KMS-11 (cell line): ENCODE results near the gene SNX17.
"Not testable (repeated sequence)": the region's sequence is repeated elsewhere in the genome, so short reads cannot be mapped to it uniquely, and the experiment has no call there.

Experiments used
- H2AFZ ChIP-seq: fragments of 200-600 bp; sonication (generic); 2 replicates; pipeline ENCODE4 v1.6.1; 2016; ENCODE audit warnings: antibody characterized with exemption, mixed run types, low read depth
- H3K27ac ChIP-seq: fragments of 200-600 bp; sonication (generic); 2 replicates; pipeline ENCODE4 v1.6.1; 2016; ENCODE audit warnings: mild to moderate bottlenecking, mixed run types
- H3K27me3 ChIP-seq: fragments of 200-600 bp; sonication (generic); 2 replicates; pipeline ENCODE4 v1.6.1; 2017; ENCODE audit warnings: mild to moderate bottlenecking, low read depth, mixed run types, moderate library complexity; ENCODE audit not compliant: insufficient read depth
- H3K36me3 ChIP-seq: fragments of 200-600 bp; sonication (generic); 2 replicates; pipeline ENCODE4 v1.6.1; 2017; ENCODE audit warnings: mild to moderate bottlenecking, mixed run types; ENCODE audit not compliant: insufficient read depth
- H3K4me1 ChIP-seq: fragments of 200-600 bp; sonication (generic); 2 replicates; pipeline ENCODE4 v1.6.1; 2016; ENCODE audit warnings: mild to moderate bottlenecking, low read depth, mixed run types; ENCODE audit not compliant: poor library complexity, severe bottlenecking
- H3K4me2 ChIP-seq: fragments of 200-600 bp; sonication (generic); 2 replicates; pipeline ENCODE4 v1.7.0; 2016; ENCODE audit warnings: mild to moderate bottlenecking, mixed run types
- H3K4me3 ChIP-seq: fragments of 200-600 bp; sonication (generic); IDR thresholded peaks from 2 replicates; pipeline ENCODE4 v1.6.1; 2017; ENCODE audit warnings: low read depth, low read length, mixed read lengths; ENCODE audit not compliant: insufficient read depth
- H3K79me2 ChIP-seq: fragments of 200-600 bp; sonication (generic); 2 replicates; pipeline ENCODE4 v1.6.1; 2016; ENCODE audit warnings: low read depth, mixed run types; ENCODE audit not compliant: insufficient read depth
- H3K9ac ChIP-seq: fragments of 200-600 bp; sonication (generic); 2 replicates; pipeline ENCODE4 v1.6.1; 2016; ENCODE audit warnings: mild to moderate bottlenecking, mixed run types
- H4K20me1 ChIP-seq: fragments of 200-600 bp; sonication (generic); 2 replicates; pipeline ENCODE4 v1.6.1; 2016; ENCODE audit warnings: mild to moderate bottlenecking, mixed run types; ENCODE audit not compliant: insufficient read depth
- TF ChIP-seq, protein P1 (sequence below): fragments of 200-600 bp; sonication (generic); conservative IDR thresholded peaks from 2 replicates; pipeline ENCODE4 v1.6.1; 2017; ENCODE audit warnings: low read depth, mild to moderate bottlenecking, antibody characterized with exemption, low read length, moderate library complexity, mixed read lengths

The SNX17 gene

DNA sequence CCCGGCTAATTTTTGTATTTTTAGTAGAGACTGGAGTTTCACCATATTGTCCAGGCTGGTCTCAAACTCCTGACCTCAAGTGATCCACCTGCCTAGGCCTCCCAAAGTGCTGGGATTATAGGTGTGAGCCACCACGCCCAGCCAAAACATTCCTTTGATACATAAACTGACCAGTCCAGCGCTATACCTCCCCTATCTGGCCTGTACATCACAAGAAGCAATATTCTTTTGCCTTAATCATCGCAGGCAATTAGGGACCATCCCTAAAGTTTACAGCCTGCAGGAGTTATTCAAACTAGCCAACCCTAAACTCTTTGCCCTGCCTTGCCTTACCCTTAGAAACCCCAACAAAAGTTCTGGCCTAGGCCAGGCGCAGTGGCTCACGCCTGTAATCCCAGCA lies 45.7 kb downstream of the SNX17 start:
- H2AFZ ChIP-seq, result no peak overlapping the region
- H3K9ac ChIP-seq, result no peak overlapping the region
- no peaks in the 10 kb centered on the region for H3K4me1 ChIP-seq
- no peaks in the 10 kb centered on the region for H3K36me3 ChIP-seq
- H3K27ac ChIP-seq, result no peak overlapping the region
- no peak overlapping the region for H3K4me2 ChIP-seq
- no peaks in the 10 kb centered on the region for H3K79me2 ChIP-seq
- H3K27me3 ChIP-seq, result no peaks in the 10 kb centered on the region
- no peak overlapping the region for H3K4me3 ChIP-seq
- no peaks in the 10 kb centered on the region for H4K20me1 ChIP-seq
- TF ChIP-seq, protein P1, sequence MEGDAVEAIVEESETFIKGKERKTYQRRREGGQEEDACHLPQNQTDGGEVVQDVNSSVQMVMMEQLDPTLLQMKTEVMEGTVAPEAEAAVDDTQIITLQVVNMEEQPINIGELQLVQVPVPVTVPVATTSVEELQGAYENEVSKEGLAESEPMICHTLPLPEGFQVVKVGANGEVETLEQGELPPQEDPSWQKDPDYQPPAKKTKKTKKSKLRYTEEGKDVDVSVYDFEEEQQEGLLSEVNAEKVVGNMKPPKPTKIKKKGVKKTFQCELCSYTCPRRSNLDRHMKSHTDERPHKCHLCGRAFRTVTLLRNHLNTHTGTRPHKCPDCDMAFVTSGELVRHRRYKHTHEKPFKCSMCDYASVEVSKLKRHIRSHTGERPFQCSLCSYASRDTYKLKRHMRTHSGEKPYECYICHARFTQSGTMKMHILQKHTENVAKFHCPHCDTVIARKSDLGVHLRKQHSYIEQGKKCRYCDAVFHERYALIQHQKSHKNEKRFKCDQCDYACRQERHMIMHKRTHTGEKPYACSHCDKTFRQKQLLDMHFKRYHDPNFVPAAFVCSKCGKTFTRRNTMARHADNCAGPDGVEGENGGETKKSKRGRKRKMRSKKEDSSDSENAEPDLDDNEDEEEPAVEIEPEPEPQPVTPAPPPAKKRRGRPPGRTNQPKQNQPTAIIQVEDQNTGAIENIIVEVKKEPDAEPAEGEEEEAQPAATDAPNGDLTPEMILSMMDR, result no peak

DNA sequence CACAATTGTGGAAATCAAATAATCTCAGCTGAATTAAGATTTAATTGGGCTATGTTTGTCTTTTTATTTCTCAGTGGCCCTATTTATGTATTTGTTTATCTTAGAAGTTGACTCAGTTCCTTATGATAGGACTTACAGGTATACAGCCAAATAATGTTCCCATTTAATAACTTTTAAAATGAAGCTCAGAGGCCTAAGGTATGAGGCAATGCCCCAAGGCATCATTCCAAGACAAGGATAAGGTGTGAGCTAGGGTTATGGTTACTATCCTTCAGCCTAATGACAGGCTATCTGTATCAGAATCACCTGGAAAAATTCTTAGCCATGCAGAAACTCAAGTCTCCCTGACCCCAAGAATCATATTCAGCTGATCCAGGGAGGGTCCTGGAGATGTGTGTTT lies 50.6 kb downstream of the SNX17 start:
- H2AFZ ChIP-seq, result no peak overlapping the region
- TF ChIP-seq, protein P1, result no peak
- H3K4me3 ChIP-seq, result no peak overlapping the region
- H3K79me2 ChIP-seq, result no peaks in the 10 kb centered on the region
- no peaks in the 10 kb centered on the region for H3K36me3 ChIP-seq
- H3K9ac ChIP-seq, result no peak overlapping the region
- no peak overlapping the region for H3K4me2 ChIP-seq
- H3K4me1 ChIP-seq, result no peaks in the 10 kb centered on the region
- no peak overlapping the region for H3K27ac ChIP-seq
- H3K27me3 ChIP-seq, result no peaks in the 10 kb centered on the region
- no peaks in the 10 kb centered on the region for H4K20me1 ChIP-seq

DNA sequence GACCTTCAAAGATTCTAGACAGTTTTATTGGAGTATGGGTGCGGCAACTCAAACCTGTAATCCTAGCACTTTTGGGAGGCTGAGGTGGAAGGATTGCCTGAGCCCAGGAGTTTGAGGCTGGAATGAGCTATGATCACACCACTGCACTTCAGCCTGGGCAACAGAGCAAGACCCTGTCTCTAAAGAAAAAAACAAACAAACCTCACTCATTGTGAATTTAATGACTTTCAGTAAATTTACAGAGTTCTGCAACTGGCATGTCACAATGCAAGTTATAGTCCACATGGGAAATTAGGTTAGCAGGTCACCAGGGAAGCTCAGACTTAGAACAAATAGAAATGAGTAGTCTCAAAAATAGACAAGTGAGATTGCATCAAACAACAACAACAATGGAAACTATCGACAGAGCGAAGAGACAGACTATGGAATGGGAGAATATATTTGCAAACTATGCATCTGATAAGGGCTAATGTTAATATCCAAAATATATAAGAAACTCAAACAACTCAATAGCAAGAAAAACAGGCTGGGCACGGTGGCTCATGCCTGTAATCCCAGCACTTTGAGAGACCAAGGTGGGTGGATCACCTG lies 51.3 kb downstream of the SNX17 start:
- no peaks in the 10 kb centered on the region for H3K79me2 ChIP-seq
- no peak overlapping the region for H3K4me2 ChIP-seq
- no peaks in the 10 kb centered on the region for H3K27me3 ChIP-seq
- H3K4me3 ChIP-seq, result no peak overlapping the region
- no peak overlapping the region for H3K9ac ChIP-seq
- no peaks in the 10 kb centered on the region for H3K36me3 ChIP-seq
- no peaks in the 10 kb centered on the region for H3K4me1 ChIP-seq
- no peak overlapping the region for H2AFZ ChIP-seq
- H4K20me1 ChIP-seq, result no peaks in the 10 kb centered on the region
- TF ChIP-seq, protein P1, result no peak
- H3K27ac ChIP-seq, result no peak overlapping the region

DNA sequence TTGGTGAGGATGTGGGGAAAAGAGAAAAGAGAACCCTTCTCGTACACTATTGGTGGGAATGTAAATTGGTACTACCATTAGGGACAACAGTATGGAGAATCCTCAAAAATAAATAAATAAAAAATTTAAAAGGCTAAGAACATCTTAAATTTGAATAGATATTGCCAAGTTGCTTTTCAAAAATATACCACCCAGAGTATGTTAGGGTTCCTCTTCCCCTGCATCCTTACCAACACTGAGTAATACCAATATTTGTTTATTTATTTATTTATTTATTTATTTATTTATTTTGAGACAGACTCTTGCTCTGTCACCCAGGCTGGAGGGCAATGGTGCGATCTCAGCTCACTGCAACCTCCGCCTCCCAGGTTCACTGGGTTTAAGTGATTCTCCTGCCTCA lies 52.5 kb downstream of the SNX17 start:
- peaks cover 6% of the 10 kb centered on the region for H3K4me1 ChIP-seq
- H3K4me2 ChIP-seq, result no peak overlapping the region
- TF ChIP-seq, protein P1, result no peak
- H3K79me2 ChIP-seq, result no peaks in the 10 kb centered on the region
- H3K9ac ChIP-seq, result no peak overlapping the region
- no peaks in the 10 kb centered on the region for H3K36me3 ChIP-seq
- H2AFZ ChIP-seq, result no peak overlapping the region
- no peaks in the 10 kb centered on the region for H4K20me1 ChIP-seq
- H3K4me3 ChIP-seq, result no peak overlapping the region
- no peak overlapping the region for H3K27ac ChIP-seq
- H3K27me3 ChIP-seq, result no peaks in the 10 kb centered on the region

DNA sequence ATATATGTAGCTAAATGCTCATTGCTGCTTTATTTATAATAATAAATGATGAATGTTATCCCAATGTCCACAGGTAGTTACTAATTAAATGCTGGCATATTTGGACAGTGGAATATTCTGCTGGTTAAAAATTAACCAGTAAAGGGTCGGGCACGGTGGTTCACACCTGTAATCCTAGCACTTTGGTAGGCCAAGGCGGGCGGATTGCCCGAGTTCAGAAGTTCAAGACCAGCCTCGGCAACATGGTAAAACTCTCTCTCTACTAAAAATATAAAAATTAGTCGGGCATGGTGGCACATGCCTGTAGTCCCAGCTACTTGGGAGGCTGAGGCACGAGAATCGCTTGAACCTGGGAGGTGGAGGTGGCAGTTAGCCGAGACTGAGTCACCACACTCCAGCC lies 54.6 kb downstream of the SNX17 start:
- H3K4me1 ChIP-seq, H3K4me3 ChIP-seq, H3K27me3 ChIP-seq, H3K79me2 ChIP-seq, H3K27ac ChIP-seq, H4K20me1 ChIP-seq, H3K9ac ChIP-seq, H2AFZ ChIP-seq, H3K4me2 ChIP-seq, H3K36me3 ChIP-seq: not testable (repeated sequence)
